GM21528 (cell line): Measurements from ENCODE around the gene ADAP1.
"Not testable (repeated sequence)": the region's sequence is repeated elsewhere in the genome, so short reads cannot be mapped to it uniquely, and the experiment has no call there.

Source experiments
- ATAC-seq: cut with Tn5 transposase; IDR thresholded peaks from one replicate; pipeline ENCODE4 v1.9.1; 2021; ENCODE audit warnings: mild to moderate bottlenecking, moderate library complexity; ENCODE audit not compliant: unreplicated experiment, low FRiP score

ADAP1 gene

DNA sequence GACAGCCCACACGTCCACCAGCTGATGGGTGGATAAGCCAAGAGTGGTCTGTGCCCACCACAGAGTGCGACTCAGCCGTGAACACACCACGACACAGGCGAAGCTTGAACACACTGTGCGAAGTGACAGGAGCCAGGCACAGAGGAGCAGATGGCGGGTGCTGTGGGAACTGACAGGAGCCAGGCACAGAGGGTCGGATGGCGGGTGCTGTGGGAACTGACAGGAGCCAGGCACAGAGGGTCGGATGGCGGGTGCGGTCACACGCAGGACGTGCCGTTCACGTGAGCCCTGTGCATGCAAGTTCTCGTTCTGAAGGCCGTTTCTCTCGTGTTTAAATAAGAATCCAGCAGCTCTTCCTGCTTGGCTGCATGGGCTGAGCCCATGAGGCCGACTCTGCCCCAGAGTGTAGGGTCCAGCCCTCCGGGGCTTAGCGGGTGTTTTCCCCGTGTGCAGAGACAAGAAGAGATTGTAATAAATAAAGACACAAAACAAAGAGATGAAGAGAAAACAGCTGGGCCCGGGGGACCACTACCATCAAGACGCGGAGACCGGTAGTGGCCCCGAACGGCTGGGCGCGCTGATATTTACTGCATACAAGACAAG, 5.9 kb upstream of the ADAP1 start:
- no peak for ATAC-seq

DNA sequence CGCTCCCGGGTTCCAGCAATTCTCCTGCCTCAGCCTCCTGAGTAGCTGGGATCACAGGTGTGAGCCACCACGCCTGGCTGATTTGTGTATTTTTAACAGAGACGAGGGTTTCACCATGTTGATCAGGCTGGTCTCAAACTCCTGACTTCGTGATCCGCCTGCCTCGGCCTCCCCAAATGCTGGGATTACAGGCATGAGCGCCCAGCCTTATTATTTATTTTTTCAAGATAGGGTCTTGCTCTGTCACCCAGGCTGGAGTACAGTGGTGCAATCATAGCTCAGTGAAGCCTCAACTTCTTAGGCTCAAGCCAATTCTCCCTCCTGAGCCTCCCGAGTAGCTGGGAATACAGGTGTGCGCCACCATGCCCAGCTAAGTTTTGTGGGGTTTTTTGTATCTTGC, 5.3 kb upstream of the ADAP1 start:
- not testable (repeated sequence) for ATAC-seq

DNA sequence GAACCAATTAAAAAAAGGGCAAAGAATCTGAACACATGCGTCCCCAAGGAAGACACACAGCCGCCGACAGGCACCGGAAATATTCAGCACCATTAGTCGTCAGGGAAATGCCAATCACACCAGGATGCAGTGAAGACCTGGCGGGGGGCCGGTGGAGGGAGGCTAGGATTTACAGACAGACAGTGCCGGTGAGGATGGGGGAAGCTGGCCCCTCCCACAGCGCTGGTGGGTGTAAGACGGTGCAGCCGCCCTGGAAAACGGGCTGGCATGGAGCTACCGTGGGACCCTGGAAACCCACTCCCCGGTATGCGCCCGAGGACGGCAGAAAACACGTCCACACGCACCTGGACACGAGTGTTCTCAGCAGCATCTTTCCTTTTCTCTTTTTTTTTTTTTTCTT, 4.8 kb upstream of the ADAP1 start:
- no peak for ATAC-seq

DNA sequence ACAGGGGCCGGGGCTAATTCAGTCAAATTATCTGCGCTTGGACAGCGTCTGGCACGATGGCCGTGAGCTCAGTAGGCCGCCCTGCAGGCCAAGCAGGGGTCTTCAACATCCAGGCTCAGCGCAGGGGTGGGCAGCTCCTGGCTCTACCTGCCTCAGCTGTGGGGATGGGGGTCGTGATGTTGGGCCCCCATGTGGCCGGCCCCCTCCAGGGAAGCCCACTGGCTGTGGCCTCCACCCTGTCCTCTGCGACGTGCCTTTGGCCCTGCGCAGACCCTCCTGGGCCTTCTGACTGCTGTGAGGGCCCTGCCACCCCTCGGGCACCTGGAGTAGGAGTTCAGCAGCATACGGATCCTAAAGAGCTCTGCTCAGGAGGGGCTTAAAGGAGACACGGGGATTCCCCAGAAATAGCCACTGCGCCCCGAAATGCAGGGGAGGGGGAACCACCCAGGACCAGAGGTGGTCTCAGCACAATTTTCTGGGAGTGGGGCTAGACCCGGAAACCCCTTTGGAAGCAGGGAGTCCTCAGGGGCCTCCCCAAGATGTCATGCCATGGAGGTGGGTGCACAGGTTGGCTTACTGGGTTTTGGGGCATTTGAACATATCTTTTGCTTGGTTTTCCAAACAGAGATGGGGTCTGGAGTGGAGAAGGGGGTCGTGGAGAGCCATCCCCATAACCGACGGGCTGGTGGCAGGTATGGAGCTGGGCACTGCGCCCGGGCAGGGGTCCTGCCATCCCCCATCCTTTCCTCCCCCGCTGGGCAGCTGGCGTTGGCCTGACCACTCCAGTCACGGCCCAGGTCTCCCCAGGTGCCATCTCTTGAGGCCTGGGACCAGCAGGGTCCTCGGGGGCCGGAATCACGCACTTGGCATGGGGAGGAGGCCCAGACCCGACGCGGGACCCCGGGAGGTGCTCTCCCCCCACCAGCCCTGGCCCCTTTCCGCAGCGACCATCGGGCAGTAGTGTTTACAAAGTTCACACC, 4.0 kb upstream of the ADAP1 start:
- ATAC-seq: no peak

DNA sequence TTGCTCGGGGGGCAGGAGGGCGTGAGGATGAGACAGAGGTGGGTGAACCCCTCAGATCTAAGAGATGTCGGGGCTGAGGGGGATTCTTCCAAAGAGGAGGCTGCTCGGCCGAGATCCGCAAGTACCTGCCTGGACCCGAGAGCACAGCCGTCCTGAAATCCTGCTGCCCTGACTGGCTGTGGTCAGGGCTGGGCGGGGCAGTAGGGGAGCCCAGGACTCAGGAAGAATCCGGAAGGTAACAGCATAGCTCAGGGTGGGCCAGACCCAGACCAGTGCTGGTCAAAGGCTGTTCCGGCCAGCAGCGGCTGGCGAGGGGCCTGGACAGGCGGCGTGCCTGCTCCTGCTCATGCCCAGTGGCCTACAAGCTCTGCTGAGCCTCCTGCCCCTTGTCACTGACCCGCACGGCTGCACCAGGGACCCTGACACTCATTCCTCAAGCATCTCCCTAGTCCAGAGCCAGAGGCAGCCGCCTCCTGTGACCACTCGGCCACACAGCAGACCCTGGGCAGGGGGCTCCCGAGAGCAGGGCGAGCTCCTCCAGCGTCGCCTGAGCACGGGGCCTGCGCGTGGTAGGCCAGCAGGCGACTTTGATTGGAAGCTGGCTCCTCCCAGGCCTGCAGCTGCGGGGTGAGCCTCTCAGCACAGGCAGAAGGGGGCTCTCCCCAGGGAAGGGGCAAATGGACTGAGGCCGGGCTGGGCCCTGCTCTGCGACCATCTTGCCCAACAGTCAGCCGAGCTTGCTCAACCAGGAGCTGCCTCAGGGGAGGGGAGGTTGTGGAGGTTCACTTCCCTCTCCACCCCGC, 3.1 kb upstream of the ADAP1 start:
- ATAC-seq: no peak

DNA sequence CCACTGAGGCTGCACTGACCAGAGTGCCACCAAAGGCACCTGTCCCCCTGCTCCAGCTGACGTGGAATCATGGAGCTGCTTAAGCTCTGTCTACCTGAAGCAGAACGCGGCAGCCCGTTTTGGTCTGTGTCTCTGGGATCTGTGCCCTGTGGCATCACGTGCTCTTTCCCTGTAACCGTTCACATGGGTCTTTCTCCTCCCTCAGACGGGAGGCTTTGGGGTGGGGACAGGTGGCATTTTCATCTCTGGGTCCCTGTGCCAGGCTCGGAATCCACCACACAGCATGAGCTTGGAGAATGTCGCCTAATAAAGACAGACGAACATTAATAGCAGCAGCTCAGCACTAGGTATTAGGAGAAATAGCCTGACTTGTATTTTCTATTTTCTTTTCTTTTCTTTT, 1.6 kb upstream of the ADAP1 start:
- ATAC-seq: no peak

DNA sequence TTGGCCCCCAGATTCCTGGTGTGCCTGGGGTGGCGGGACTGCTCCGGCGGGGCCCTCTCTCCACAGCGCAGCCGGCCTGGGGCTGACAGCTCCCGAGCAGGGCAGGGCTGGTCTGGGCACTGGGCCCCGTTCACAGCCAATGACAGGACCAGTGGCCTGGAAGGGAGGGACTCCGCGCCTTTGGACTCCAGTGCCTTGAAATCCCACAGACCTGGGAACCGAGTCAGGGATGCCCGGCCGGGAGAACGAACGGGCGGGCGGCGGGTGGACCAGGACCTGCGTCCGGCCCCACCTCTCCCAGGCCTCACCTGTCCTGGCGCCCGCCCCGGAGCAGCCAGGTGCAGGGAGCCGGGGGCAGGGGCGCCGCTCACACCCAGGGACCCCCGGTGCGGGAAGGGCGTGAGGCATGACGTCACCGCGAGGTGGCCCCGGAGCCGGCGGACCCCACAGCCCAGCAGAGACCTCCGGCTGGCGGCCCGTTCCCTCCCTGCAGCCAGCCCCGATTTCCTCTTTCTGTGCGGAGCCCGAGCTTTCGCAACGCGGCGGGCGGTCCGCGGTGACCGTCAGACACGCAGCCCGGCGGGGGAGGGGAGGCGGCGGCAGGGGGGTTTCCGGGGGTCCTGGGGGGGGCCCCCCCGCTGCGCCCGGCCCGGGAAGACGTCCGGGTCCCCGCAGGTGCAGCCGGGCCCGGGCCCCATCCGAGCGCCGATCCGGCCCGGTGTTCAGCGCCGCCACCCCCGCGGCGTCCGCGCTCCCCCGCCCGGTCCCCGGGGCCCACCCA, 743 bp downstream of the ADAP1 start:
- peak; percentile 13 for ATAC-seq

DNA sequence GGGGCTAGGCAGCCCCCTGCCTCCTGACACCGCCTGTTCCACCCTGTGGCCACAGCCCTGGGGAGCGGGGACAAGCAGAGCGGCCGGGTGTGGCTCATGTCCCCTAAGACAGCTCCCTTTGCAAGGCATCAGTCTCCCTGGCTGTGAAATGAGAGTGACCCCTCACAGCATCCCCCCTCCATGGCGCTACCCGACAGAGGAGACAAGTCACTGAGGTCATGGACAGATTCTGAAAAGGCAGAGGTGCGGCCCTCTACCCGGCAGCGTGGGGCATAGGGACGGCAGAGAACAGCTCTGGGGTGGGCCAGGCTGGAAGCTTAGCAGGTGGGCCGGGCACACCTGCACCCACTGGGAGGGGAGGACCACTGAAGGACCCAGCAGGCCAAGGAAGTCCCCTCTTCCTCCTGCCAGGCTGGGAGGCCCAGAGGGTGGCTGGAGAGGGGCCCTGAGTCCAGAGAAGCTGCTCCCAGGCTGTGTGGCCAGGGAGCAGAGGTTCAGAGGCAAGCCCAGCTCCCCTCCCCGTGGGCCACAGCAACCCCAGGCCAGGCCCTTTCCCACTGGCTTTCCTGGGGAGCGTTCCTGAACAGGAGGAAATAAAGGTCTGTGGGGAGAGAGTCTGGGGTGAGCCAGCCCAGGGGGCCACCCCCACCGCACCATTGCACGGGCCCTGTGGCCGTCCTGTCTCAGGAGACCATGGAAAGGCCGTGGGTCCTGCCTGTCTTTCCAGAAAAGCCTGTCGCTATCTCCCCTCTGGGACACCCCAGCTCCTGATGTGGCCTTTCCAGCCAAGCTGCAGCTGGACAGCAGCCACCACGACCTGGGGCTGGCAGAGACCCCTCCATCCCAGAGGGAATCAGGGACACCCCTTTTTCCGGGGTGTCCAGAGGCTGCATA, 1.7 kb downstream of the ADAP1 start:
- ATAC-seq: no peak

DNA sequence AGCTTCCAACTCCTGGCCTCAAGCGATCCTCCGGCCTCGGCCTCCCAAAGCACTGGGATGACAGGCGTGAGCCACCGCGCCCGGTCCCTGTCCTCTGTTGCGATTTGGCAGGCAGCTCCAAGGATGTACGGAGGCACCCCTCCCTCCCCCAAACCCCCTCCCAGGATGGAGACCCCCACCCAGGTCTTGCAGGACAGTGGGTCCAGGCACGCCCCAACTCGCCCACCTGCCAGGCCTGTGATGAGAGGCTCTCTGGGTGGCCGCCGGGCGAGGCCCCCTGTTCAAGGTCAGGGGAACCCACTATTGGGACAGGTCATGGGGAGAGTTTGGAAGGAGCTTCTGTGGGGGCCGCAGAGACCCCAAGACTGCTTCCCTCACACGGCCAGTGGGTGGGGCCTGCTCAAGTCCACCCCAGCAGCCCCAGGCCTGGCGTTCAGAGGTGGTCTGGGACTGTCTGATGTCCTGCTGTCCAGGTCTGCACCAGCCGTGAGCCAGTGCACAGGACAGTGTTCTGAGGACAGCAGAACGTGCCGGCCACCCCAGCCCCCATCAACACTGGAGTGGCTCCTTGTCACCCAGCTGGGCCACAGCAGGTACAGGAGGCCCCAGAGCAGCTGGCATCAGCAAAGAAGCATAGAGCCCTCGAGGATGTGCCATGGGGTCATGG, 2.5 kb downstream of the ADAP1 start:
- ATAC-seq: no peak

DNA sequence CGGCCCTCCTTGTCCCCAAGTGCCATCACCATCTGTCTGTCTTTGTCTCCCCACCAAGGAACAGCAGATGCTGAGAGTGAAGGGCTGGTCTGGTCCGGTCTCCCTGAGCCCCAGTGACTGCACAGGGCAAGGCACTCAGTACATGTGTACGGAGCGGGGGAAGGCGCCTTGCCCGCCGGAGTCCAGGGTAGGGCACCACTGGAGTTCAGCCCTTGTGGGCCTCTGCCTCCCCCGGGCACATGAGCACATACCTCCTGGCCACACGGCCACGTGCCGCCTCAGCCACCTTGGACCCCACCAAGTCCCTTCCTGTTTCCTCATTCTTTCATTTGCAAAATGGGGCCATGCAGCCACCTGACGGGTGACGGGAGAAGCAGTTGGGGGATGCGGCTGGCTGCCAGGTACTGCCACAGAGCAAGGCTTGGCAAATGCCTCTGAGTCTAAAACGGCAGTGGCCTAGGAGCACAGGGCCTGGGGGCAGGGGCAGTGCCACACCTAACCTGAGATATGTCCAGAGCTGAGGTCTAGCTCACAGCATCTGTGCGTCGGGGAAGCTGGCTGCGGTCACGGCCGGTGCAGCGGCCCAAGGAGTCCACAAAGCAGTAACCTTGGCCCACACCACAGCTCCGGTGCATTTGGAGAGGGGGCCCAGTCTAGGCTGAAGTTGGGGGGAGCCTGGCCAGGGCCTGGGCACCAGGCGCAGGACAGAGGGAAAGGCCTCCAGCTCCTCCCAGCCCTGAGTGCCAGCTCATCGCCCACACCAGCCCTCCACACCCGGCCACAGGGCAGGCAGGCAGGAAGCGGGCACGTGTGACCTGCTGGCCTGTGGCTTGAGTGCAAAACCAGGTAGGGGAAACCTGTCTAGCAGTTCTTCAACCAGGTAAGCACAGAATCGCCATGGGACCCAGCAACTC, 5.2 kb downstream of the ADAP1 start:
- no peak for ATAC-seq

DNA sequence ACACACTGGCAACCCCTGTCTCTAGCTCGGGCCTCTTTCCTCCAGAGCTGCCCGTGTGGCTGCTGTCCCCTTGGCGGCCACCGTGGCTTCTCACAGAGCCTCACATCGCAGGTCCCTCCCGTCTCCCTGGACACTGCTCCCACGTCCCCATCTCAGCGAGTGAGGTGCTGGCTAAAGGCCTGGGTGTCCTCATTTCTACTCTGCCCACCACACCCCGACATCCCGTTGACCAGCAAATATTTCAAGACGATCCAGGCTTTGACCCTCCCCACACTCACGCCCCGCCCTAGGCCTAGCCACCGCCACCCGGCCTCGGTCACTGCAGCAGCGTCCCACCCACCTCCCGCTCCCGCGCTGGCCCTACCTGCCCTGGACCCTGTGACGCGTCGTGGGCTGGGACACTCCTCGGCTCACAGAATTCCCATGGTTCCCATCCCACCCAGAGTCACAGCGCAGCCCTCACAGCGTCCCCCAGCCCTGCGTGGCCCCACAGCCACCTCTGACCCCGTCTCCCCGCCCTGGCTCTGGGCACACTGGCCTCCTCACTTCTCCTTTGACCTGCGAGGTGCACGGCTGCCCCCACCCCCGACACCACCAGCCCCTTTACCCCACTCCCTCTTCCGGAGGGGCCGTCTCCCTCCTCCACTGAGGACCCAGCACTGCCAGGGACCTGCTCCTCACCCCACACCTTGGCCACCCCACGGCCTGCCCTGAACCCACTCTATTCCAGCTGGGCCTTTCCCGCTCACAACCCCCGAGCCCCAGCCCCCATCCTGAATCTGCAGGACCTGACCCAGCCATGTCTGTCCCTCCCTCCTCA, 6.9 kb downstream of the ADAP1 start:
- ATAC-seq: no peak

DNA sequence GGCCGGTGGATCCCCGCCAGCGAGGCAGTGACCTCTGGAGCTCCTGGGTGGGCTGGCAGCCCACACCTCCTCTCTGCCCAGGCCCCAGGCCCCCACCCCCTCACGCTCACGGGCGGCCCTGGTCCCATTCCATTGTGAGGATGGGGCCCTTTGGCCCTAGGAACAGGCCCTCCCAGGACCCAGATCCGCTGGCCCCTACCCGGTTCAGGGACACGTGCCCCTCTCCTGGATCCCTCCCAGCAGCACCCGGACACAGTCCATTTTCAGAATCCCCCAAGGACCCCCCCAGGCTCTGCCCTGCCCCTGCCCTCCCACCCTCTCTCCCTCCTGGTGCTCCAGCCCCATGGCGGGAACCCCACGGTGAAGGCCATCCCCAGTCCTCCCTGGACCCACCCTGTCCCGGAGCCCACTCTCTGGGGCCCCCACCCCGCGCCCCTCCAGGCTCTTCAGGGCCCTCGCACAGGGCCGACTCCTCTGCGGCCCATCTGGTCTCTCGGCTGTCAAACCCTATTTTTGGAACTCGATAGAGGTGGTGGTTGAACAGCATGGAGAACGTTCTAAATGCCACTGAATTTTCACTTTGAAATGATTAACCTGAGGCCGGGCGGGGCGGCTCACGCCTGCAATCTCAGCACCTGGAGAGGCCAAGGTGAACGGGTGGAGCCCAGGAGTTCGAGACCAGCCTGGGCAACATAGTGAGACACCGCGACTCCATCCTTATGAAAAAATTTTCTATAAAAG, 8.1 kb downstream of the ADAP1 start:
- no peak for ATAC-seq

DNA sequence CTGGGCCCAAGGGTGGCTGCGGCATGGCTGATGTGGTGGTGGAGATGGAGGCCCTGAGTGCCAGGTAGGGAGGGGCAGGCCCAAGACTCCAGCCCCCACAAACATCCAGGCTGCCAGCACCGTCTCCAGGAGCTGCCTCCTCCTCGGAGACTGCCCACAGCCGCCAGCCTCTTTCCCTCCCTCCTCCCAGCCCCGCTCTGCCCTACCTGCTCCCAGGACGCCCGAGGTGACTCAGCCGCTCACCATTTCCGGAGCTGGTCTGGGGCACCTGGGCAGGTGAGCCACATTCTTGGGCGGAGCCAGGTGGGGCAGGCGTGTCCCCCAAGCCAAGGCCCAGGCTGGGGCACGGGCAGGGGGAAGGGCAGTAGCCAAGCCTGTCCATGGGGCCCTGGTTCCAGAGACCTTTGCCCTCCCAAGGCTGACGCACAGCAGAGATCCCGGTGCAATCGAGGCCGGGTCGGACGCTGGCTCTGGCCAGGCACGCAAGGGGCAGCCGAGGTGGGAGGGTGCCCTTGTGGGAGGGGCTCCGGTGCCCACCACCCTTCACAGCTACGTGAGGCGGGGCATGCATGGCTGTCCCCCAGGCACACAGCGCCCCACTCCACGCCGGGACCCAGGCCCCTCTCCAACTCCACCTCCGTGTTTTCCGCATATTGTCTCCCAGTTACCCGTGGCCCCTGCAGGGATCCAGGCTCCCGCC, 8.8 kb downstream of the ADAP1 start:
- no peak for ATAC-seq

DNA sequence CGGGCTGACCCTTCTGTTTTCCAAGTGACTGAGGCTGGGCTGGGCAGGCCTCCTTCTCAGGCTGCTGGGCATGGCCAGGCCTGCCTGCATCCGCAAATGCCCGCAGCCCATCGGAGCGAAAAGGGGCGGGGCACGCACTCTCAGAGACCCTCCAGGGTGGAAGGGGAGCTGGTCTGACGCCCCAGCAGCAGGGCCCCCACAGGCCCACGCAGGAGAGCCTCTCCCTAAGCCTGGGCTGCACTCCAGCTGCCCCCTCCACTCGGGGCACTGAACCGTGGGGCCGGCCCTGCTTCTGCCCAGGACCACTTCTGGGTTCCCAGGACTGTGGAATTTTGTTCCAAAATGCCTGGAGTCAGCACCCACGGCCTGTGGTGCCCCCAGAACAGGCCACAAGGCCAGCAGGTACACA, 9.3 kb downstream of the ADAP1 start:
- ATAC-seq: no peak

DNA sequence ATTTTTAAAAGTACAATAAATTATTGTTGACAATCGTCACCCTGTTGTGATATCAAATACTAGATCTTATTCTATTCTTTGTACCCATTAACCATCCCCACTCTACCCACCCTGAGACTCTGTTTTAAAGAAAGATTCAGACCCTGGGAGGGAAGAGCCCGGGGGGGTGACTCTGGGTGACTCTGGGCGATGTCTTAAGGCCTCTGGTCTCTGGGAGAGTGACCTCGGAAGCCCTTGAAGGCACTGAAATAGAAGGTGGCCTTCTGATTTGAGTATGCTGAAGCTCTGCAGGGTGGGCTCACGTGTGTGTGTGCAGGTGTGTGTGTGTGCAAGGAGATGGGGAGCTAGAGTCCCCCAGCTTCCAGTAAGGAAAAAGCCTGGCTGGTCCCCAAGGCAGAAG, 9.7 kb downstream of the ADAP1 start:
- no peak for ATAC-seq

DNA sequence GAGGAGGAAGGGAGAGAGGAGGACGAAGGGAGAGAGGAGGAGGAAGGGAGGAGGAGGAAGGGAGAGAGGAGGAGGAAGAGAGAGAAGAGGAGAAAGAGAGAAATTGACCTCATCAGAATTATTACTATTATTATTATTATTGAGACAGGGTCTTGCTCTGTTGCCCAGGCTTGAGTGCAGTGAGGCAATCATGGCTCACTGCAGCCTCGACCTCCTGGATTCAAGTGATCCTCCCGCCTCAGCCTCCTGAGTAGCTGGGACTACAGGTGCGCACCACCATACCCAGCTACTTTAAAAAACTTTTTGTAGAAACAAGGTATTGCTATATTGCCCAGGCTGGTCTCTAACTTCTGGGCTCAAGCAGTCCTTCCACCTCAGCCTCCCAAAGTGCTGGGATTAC, 10.7 kb downstream of the ADAP1 start:
- not testable (repeated sequence) for ATAC-seq
